Hepatic stellate cell (primary cell): ENCODE results near the gene ABCA4.
"Not testable (repeated sequence)": the region's sequence is repeated elsewhere in the genome, so short reads cannot be mapped to it uniquely, and the experiment has no call there.

ENCODE experiments used
- DNase-seq: peaks from one replicate; pipeline ENCODE4 v3.0.0; 2011; ENCODE audit warnings: low spot score

Gene ABCA4

GRCh38 chr1:94004924-94005323 lies 116.0 kb downstream of the ABCA4 start:
- DNase-seq, result no peak

GRCh38 chr1:94002046-94002787 lies 118.7 kb downstream of the ABCA4 start:
- no peak for DNase-seq

GRCh38 chr1:94001397-94002045 lies 119.4 kb downstream of the ABCA4 start:
- no peak for DNase-seq

- DNase-seq, result no peak
Measured at GRCh38 chr1:94000510-94001282, 120.3 kb downstream of the ABCA4 start.

- no peak for DNase-seq
Measured at GRCh38 chr1:93999840-94000415, 121.0 kb downstream of the ABCA4 start.

- DNase-seq, result not testable (repeated sequence)
Measured at GRCh38 chr1:93998532-93998931, 122.4 kb downstream of the ABCA4 start.

- no peak for DNase-seq
Measured at GRCh38 chr1:93997756-93998155, 123.2 kb downstream of the ABCA4 start.

- DNase-seq, result no peak
Measured at GRCh38 chr1:93995837-93996536, 125.0 kb downstream of the ABCA4 start.

- no peak for DNase-seq
Measured at GRCh38 chr1:93993731-93994130, 127.2 kb downstream of the ABCA4 start.

- DNase-seq, result no peak
Measured at GRCh38 chr1:93992954-93993353, 128.0 kb downstream of the ABCA4 start.

GRCh38 chr1:93992190-93992589 lies 128.8 kb downstream of the ABCA4 start:
- no peak for DNase-seq

- no peak for DNase-seq
Measured at GRCh38 chr1:93991271-93991670, 129.7 kb downstream of the ABCA4 start.

- DNase-seq, result not testable (repeated sequence)
Measured at GRCh38 chr1:93990477-93990876, 130.5 kb downstream of the ABCA4 start.

- DNase-seq, result no peak
Measured at GRCh38 chr1:93990010-93990409, 130.9 kb downstream of the ABCA4 start.

GRCh38 chr1:93989601-93990000 lies 131.3 kb downstream of the ABCA4 start:
- no peak for DNase-seq

- peak; percentile 31 for DNase-seq
Measured at GRCh38 chr1:93988634-93989350, 132.2 kb downstream of the ABCA4 start.

GRCh38 chr1:93981274-93981667 lies 139.7 kb downstream of the ABCA4 start:
- DNase-seq, result no peak

- no peak for DNase-seq
Measured at GRCh38 chr1:93980320-93981273, 140.4 kb downstream of the ABCA4 start.

GRCh38 chr1:93979718-93980319 lies 141.1 kb downstream of the ABCA4 start:
- peak; percentile 62 for DNase-seq
